NCI-H82 treated with DMSO at 0.1 percent for 48 hours (cell line): ENCODE results near the gene SH2B3.

Experiments used
- DNase-seq: peaks from one replicate; lab custom pipeline; 2025; ENCODE audit not compliant: unreplicated experiment; lab: John Stamatoyannopoulos, UW

The SH2B3 gene

DNA sequence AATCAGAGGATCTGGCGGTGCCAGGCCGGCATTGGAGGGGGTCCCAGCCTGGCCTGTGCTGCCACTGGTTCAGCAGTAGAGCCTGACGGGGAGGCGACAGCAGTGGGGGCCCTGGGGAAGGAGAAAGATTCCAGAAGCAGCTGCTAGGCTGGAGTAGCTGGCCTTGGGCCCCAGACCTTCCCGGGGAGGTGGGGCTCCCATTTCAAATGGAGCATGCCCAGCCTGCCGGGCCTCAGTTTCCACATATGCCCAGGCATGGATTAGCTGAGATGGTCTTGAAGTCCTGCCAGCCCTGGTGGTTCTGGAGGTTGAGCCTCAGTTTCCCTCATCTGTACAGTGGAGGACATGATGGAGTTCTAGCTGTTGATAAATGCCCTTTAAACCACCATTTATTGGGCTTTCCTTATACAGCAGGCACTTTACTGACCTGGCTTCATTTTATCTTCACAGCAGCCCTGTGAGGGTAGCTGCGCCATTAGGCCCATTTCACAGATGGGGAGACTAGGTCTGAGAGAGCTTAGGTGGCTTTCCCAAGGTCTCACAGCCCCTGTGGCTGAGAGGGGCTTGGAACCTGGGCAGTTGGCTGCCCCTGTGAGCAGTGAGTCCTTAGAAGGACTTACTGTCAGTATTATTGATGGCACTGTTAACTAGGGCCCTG, 21.8 kb downstream of the SH2B3 start:
- DNase-seq = no peak

DNA sequence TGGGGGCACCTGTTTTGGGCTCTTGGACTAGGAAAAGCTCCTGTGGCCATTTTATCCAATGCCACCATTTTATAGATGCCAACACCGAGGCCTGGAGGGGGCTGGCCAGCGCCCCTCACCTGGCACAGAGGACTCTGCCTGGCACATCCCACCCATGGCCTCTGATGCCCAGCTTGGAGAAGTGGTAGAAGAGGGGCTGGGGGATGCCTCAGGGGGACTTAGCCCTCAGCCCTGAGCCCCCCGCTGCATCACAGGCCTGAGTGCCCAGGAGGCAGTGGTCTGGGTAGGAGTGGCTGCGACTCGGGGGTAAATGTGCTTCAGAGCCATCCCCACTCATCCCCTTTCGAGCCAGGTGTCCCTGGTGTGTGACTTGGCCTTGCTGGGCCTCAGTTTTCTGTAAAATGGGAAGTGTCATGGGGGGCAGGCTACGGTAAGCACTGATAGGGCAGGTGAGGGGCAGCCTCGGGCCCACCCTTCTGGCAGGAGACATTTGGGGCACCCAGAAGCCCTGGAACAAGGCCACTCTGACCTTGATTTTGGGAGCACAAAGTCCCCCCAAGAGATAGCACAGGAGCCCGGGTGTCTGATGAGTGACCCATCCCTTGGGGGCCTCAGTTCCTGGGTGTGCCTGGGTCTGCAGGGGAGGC, 22.5 kb downstream of the SH2B3 start:
- DNase-seq = no peak

DNA sequence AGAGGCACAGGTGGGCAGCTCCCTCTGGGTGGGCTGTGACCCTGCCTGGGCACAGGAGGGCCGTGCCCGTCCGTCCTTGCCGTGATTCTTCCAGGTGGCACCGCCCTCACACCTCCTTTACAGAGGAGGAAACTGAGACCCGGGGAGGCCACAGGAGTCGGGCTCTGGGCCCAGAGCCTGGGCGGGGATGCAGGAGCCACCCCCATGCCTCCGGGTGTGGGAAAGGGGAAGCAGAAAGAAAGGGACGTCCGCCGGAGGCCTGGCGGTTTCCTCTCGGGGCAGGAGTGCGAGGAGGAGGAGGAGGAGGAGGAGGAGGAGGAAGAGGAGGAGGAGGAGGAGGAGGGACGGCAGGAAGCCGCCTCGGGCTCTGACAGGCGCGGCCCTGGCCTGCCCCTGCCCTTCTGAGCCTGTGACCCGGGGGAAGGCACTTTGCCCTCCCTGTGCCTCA, 23.0 kb downstream of the SH2B3 start:
- DNase-seq = no peak

DNA sequence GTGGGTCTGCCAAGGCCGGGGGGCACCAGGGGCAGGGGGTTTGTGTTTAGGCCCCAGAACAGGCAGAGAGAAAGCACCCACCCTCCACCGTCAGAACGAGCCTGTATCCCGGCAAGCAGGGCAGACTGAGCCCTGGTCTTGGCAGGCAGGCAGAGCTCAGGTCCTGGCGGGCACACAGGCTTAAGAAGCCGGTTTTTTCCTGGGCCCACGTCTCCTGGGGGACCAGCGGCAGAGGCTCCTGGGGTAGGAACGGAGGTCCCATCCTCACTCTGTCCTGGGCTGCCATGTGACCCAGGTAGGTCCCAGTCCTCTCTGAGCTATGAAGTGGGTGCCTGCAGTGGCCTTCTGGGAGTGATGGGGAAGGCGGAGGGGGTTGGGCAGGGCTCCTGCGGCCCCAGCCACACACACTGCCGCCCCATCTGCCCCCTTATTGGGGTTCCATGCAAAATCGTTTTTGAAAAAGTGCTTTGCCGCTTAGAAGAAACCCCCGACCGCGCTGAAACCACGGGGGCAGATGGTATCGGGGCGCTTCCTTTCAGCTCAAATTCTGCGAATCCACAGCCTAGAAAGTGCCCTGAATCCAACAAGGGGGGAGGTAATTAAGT, 24.2 kb downstream of the SH2B3 start:
- no peak for DNase-seq

DNA sequence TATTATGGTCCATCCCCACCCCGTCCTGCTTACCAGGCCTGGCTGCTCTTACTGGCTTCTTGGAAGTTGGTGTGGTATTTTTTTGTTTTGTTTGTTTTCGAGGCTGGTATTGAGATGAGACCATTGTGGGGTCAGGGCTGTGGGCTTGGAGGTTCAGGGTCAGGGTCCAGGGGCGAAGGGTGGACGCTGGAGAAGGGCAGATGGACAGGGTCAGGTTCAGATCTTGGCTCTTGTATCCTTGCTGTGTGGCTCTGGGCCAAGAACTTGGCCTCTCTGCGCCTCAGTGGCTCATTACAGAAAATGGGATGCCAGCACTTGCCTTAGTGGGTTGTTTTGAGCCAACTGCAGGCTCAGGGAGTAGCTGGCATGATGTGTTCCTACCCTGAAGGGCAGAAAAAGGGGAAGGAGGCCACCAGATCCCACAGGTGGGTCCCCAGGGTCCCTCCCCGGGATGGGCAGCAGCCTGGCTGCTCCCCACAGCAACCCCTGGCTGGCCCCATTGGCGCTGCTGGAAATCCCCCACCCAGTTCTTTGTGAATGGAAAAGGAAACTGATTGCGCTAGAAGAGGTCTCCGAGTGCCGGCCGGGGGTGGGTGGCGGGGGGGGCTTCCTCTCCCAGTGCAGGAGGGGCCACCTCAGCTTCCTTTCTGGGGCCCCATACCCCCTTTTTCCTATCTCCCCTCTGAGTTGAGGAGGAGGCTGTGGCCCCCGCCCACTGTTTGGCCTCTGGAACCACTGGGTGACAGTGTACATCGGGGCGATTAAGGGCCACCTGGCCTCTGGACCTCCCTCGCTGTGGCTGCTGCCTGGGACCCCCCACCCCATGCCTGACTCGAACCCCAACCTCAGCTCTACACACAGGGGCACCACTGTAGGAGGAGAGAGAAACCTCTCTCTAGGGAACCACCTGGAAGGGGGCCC, 25.0 kb downstream of the SH2B3 start:
- DNase-seq = no peak

DNA sequence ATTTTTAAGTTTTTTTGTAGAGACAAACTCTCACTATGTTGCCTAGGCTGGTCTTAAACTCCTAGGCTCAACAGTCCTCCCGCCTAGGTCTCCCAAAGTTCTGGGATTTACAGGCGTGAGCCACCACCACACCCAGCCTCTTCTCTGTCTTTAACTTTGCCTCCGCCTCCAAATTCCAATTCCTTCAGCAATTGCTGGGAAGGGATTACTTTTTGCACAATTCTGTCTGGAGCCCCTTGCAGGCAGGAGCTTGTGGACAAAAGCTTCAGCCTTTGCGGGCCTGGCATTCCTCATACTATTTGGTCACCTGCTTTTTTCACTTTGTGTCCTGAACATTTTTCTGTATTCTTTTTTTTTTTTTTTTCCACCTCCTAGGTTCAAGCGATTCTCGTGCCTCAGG, 26.0 kb downstream of the SH2B3 start:
- no peak for DNase-seq

DNA sequence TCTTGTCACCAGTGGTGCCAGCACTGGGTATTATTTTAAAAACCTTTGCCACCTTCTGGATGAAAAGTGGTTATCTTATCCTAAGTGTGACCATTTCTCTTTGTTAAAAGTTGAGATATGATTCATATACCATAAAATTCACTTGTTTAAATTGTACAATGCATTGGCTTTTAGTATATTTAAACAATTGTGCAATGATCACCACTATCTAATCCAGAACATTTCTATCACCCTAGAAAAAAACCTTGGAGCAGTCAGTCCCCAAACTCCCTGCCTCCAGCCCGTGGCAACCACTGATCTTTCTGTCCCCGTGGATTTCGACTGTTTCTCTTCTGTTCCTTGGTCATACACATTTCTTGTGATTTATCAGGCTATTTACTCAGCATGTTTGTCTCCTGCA, 28.3 kb downstream of the SH2B3 start:
- no peak for DNase-seq

DNA sequence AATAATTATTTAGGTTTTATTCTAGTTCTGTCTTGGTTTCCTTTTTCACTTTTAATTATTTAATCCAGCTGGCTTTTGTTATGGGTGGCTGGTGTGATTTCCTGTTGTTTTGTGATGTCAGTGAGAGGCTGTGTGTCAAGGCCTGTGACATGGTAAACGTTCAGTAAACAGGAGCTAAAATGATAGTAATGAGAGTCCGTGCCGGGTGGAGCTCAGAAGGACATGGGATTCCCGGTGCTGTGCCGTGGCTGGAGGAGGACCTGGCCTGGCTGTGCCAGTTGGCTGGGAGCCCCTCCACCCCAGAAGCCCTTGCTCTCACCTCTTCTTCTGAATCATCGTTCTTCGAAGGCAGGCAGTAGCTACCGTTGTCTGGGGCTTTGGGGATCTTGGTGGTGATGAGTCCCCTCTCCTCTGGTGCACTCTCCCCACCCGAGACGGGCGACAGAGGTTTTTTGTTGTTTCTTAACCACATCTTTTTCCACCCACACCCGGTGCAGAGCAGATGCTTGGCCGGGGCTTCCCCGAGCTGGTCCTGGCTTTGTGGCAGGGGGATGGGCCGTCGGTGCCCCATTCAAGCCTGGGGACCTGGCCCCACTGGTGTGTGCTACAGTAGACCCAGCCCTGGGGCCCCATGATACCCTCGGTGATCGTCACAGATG, 29.1 kb downstream of the SH2B3 start:
- DNase-seq = no peak

DNA sequence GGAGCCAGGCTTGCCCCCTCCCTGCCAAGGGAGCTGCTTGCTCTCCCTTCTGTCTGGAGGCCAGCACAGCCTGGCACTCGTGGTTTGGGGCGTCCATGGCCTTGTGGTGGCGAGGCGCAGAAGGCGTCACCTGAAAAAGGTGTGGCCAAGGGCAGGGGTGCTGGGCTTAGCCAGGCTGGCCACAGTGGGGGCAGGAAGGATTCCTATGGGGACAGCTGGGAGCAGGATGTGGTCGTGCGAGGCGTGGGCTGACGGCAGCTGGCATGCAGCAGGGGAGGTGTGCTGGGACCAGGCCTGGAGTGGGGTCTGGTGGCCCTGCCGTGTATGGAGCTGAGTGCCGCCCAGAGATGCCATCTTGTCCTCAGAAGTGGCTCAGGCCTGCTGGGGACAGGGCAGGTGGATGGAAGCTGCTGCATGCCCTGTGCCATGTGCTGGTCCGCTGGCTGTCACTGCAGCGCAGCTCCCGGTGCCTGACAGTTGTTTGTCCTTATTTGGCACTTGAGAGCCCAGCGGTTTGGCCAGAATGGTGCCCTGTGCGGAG, 30.0 kb downstream of the SH2B3 start:
- no peak for DNase-seq

DNA sequence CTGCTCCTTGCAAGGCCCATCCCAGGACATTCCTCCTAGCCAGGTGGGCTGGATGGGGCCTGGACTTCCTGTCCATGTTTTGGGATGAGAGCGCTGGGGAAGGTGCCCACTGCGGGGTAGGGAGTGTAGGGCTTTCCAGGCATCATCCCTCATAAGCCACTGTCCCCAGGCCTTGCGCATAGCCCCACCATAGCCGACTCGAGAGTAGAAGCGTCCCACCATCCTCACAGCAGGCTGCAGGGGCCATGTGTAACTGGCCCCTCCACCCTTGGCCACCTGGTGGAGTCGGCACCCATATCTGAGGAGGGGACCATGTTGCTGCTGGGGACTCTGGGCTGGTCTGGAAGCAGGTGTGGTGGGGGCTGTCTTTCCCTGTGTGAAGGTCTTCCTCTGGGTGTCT, 30.5 kb downstream of the SH2B3 start:
- DNase-seq = no peak

DNA sequence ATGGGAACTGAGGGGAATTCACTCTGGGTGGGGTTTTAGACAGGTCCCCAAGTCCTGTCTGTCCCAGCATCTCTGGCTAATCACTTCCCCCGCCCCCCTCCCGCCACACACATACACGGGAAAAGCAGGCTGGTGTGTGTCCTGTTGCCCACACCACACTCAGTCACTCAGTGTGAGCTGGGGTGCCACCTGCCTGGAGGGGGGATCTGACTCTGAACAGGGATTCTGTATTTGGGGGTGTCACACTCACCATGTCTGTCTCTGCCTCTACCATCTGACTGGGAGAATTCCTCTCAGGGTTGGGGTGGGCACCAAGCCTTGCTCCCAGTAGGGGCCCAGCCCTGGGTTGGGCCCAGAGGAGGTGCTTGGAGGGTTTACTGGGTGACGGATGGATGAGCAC, 31.1 kb downstream of the SH2B3 start:
- no peak for DNase-seq

DNA sequence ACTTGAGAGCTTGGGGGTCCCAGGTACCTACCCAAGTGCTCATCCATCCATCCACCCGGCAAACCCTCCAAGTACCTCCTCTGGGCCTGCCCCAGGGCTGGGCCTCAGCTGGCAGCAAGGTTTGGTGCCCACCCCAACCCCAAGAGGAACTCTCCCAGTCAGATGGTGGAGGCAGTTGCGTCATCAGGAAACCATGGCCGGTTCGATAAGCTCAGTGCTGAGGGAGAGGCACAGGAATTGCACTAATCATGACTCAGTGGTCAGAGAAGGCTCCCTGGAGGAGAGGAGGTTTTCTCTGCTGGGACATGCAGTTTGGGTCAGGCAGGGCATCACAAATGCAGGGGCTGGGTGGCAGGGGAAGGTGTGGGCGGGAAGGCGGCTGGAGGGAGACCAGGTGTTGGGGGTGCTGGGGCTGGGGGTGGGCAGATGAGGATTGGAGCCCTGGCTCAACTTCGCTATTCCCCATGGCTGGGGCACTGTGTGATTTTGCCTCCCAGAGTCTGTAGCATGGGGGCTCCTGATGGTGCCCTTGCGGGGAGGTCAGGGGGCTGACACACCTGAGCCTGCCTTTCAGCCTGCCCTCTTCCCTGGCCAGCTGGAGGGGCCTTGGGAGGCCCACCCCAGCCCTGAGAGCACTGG, 32.2 kb downstream of the SH2B3 start:
- DNase-seq = no peak

DNA sequence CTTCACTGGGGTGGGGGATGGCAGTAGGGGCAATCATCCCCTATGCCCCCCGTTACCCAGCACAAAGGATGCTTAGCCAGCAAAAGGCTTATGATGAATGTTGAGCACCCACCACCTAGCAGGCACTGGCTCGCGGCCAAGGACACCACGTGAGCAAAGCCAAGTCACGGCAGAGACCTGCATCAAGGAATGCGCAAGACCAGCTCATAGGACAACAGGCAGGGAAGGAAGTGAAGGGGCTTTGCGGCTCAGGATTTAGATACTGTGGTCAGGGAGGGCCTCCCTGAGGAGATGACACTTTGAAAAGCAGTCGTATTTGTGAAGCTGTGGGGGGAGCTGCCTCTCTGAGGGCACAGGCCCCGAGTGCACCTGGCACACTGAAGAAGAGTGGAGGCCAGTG, 32.8 kb downstream of the SH2B3 start:
- no peak for DNase-seq

DNA sequence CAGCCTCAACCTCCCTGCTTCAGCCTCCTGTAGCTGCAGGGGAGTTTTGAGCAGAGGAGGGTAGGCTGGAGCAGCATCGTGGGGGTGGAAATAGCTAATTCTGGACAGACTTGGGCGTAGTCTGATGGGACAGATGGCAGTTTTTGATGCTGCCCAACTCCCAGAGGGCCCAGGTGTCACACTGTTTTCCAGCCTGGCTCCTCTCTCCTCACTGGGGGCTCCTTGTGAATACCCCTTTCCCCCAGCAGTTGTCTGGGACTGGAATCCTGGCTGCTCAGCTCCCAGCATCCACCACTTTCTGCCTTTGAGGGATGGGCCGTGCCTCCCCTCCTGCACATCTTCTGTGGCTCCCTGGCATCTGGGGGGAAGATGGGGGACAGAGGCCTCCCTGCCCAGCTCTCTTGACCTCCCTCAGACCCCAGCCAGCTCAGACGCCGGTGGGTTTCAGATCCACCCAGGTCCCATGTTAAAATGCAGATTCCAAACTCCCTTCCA, 34.0 kb downstream of the SH2B3 start:
- no peak for DNase-seq

DNA sequence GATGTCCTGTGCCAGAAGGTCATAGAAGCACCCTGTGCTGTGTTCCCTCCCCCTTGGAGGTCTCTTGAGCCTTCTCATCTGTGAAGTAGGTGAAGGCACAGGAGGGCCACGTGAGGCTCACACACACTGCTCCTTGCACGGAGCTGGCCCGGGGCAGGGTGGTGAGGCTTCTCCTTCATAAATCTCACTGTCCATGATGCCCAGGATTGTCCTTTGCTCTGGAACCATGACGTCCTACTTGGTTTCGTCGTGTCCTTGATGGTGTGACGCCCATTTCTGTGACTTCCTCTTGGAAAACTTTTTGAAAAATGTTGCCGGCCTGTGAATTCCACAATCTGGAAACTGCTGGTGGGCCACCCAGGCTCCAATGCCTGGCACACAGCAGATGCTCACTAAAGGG, 34.4 kb downstream of the SH2B3 start:
- DNase-seq = no peak

DNA sequence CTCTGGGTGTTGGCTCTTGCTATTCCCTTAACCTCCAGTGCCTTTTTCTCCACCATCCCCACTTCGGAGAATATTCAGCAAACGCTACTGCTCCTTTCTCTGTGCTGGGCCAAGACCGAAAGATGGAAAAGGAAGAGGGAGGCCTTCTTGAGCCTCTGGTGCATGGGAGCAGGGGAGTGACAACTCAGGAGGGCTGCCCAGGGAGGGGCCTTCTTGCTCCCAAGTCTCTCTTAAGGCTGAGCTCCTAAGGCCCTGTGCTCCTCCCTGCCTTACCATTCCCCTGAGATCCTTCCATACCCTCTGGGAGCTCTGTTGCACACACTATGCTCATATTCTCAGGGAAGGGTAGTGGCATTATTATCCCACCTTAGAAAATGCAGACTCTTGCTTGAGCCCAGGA, 34.9 kb downstream of the SH2B3 start:
- DNase-seq = no peak

DNA sequence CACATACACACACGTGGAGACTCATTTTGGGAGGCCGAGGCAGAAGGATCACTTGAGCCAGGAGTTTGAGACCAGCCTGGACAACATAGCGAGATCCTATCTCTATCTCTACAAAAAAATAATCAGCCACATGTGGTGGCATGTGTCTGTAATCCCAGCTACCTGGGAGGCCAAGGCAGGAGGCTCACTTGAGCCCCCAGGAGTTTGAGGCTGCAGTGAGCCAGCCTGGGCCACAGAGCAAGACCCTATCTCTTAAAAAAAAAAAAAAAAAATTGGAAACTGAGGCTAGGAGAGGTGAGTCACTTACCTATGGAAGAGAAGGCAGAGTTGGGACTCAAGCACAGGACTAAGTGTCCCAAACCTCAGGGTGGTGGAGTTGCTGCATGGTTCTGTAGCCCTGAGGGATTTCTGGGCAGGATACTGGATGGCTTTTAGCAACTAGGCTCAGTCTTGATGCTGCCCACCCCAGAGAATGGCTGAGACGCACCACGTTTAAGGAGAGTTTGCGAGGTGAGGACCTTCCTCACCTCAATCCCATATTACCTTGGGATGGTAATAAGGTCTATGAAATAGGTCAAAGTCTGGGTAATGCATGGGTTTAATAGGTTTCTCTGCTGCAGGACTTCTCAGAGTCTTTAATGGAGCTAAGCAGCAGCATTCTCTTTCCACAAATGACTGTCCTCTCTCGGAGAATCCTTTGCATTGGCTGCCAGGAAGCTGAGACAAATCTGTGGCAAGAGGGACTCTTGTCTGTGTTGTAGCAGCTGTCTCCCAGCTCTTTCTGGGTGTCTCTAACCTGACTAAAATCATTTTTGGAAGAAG, 35.6 kb downstream of the SH2B3 start:
- DNase-seq = no peak

DNA sequence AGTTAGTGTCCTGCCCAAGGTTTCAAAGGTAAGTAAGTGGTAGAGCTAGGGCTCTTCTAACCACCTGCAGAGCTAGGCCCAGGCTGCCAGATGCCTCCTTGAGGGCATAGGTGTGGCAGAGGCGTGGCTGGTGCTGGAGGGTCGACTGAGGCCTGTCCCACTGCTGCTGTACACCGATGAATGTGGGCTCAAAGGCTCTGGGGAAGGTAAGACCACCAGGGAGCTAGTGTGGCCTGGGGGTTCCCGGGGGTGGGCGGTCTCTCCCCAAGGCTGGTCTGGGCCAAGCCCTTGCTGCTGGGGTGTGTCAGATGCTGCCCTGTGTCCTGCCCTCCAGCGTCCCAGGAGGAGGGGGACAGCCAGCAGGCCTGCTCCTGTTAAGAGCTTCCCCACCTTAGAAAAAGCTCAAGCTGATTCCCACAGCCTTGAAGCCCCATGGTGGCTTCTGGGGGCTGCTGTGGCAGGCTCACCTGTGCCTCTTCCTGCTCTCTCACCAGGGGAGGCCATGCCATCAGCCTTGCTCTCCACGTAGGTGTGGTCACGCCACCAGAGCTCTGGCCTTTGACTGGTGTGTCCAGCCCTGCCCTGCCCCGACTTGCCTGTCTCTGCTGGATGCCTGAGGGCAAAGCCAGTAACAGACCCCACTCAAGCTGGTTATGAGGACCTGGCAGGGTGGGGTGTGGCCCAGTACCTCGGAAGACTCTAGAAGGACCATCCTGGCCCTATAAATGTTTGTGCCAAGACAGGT, 36.8 kb downstream of the SH2B3 start:
- DNase-seq = no peak

DNA sequence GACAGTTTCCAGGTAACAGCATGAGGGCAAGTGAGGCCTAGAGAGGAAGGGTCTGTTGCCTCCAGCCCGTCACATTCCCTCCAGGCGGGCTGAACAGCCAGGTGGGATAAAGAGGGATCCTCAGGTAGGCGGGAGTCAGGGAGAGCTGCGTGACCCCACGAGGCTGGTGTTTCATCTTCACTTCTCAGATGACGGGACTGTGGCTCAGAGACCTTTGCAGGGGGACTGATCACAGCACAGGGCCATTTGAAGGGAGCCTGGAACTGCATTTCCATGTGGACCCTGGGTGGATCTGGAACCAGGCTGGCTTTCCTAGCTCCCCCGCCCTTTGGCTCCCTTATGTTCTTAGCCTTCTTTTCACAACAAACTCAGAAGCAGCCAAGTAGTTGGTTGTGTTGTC, 37.4 kb downstream of the SH2B3 start:
- DNase-seq = no peak
